ENCODE results near the gene SCLY.

The SCLY gene

DNA sequence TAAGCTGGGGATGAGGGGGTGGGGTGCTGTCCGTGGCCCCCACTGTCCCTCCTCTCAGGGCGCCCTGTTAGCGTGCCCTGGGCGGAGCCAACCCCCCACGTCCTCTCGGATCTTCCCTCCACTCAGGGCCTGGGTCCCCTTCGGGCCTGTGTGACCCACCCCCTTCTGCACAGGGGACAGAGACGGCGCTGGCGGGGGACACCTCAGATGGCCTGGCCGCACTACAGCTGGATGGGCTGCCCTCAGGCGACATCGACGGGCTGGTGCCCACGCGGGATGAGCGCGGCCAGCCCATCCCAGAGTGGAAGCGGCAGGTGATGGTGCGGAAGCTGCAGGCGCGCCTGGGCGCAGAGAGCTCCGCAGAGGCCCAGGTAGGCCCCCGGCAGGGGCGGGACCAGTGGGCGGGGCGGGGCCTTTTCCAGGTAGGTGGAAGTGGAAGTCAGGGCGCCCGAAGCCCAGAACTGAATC is 67.8 kb downstream of the SCLY start:
- DNase-seq: no peak

DNA sequence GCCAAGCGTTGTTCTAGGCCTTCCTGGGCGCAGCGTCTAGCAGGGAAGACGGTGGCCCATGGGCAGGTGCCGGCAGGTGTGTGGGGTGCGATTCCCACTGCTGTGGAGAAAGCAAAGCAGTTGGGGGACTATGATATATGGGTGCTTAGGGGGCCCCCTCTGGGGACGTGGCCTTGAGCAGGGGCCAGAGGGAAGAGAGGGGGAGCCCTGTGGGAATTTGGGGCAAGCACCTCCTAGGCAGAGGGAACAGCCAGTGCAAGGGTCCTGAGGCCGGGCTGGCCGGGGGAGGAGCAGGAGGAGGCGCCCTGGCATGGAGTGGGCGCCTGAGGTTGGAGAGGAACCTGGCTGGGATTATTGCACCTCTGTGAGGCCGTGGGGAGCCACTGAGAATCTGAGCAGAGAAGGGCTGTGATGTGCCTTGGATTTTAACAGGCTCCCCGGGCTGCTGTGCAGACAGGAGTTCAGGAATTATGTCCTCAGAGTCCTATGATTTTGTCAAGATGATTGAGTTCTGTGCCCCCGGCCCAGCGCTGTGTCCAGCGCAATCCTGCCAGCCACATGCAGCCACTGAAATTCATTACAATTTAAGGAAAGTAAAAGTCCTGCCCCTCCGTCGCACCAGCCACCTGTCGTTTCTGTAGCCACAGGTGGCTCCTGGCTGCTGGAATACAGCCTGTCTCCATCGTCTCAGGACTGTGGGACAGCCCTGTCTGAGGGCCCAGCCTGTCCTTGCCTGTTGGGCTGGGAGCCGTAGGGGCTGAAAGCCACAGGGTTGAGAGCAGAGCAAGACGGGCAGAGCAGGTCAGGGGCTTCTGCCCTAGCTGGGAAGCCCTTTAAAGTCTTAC is 68.6 kb downstream of the SCLY start:
- no peak for DNase-seq

DNA sequence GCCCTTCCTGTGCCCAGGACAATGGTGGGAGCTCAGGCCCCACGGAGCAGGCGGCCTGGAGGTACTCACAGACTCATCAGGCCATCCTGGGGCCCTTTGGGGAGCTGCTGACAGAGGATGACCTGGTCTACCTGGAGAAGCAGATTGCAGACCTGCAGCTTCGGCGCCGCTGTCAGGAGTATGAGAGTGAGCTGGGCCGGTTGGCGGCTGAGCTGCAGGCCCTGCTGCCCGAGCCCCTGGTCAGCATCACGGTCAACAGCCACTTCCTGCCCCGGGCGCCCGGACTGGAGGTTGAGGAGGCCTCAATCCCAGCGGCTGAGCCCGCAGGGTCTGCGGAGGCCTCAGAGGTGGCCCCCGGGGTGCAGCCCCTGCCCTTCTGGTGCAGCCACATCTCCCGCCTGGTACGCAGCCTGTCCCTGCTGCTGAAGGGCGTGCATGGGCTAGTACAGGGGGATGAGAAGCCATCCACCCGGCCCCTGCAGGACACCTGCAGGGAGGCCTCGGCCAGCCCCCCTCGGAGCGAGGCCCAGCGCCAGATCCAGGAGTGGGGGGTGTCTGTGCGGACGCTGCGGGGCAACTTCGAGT is 69.4 kb downstream of the SCLY start:
- no peak for DNase-seq

DNA sequence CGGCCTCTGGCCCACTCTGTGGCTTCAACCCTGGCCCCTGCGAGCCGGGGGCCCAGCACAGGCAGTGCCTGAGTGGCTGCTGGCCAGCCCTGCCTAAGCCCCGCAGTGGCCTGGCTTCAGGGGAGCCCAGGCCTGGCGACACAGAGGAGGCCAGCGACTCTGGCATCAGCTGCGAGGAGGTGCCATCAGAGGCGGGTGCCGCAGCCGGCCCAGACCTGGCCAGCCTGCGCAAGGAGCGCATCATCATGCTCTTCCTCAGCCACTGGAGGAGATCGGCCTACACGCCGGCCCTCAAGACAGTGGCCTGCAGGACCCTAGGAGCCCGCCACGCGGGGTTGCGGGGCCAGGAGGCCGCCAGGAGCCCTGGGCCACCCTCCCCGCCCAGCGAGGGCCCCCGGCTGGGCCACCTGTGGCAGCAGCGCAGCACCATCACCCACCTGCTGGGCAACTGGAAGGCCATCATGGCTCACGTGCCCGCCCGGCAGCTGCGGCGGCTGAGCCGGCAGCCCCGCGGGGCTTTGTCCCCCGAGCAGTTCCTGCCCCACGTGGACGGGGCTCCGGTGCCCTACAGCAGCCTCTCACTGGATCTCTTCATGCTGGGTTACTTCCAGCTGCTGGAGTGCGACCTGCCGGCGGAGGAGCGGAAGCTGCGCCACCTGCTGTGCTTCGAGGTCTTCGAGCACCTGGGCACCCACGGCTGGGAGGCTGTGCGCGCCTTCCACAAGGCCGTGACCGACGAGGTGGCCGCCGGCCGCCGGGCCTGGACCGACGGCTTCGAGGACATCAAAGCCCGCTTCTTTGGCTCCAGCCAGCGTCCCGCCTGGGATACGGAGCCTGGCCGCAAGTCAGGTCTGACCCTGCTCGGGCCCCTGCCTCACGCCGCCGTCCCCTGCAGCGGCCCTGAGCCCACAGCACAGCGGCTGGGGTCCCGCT is 70.2 kb downstream of the SCLY start:
- DNase-seq: no peak

DNA sequence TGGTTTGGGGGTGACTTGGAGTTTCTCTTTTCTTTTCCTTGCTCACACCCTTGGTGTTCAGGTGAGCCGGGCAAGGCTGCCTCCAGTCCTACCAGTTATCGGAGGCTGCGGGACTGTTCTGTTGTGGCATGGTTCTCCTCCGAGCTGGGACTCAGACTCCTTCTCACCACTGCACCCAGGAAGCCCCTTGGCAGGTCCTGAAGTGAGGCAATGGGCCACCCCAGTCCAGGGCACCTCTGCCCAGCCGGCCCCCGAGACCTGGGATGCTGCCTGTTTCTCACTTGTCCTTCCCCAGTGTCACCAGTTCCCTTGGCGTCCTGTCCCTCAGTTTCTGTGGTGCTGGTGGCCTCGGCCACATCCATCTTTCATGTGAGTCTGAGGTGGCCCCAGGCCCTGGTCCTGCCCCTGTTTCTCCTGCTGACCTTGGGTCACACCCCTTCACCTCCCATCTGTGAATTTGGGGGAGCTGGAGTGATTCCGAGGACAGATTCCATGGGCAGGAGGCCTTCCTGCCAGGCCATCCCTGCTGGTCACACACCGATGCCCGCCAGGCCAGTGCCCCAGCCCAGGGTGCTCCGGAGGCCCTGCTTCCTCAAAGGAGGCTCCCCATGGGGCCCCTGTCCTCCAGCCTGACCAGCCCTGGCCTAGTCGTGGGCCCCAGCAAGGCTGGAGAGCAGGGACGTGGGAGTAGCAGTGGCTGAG is 71.1 kb downstream of the SCLY start:
- DNase-seq: no peak

DNA sequence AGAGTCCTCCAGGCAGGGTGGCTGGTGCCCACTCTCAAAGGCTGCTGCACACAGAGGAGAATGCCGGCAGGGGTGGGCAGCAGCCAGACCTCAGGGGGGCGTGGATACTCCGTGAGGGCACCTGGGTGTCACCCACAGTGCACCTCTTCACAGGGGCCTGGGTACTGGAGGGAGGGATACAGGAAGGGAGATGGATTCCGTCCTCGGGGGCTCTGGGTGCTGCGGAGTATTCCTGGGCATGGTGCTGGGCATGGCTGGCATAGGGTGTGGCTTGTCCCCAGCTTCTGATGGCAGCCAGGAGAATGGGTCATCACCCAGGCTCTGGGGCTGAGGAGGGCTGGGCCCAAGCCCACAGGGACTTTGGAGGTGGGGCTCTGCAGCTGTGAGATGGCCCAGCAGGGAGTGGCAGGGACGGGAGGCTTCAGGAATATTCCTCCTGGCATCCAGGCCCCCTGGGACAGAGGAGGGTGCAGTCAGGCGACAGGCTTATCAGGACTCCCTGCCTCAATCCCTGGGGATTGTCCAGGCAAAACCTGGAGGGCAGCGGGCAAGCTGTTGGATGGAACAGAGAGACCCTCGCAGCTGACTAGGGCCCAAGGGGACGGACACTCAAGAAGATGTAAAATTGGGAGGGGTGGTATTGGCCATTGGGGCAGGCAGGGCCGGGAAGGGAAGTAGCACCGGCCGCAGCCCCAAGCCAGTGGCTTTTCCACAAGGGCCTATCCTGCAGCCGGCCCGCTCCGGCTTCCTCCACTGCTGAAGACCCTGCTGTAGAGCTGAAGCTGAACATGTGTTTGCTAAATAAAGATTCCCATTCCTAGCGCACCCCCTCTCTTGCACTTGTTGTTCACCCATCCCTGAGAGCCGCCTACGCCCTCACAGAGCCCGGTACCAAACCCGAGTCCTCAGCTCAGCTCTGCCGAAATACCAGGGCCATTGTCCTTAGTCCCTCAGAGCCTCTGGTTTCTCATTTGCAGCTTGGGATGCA is 72.0 kb downstream of the SCLY start:
- no peak for DNase-seq

DNA sequence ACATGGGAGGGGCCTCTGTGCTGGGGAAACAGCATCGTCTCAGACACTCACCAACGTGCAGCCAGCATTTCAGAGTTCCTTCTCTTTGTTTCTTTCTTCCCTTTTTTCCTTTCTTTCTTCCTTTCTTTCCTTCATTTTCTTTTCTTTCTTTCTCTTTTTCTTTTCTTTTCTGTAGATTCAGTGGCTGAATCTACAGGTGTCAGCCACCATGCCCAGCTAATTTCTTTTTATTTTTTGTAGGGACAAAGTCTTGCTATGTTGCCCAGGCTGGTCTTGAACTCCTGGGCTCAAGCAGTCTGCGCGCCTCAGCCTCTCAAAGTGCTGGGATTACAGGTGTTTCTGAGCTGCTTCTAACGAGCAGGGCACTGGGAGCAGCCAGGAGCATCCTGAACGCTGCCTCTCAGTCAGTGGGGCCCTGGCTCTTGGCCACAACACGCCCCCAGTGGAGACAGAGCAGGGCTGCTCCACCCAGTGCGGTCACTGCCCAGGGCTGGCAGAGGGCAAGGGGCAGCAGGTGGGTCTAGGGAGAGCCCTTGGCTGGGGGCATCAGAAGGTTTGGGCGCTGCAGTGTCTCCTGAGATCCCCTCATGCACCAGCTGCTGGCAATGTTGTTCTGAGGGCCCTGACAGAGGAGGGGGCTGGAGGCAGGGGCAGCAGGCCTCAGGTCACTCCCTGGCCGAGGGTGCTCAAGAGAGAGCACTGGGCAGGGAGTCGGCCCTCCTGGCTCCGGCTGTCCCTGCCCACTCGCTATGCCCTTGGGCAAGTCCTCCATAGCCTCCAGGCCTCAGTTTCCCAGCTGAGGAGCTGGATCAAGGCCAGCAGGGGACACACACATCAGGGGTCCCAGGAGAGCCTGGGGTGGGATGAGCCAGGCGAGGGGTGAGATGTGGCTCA is 72.9 kb downstream of the SCLY start:
- no peak for DNase-seq

DNA sequence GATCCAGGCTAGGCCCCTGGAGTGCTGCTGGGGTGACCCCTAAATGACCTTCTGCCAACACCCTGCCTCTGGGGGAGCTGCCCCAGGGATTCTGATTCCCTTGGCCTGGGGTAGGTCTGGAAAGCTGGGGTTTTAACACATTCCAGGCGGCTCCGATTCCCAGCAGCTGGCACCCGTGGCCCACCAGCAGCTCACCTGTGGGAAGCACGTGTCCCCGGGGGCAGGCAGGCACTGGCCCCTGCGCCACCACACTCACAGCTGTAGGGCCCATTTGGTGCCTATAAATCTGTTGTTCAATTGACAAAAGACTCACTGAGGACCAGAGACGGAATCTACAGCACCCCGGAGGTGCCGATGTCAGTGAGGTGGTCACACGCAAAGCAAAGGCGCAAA is 73.6 kb downstream of the SCLY start:
- no peak for DNase-seq

DNA sequence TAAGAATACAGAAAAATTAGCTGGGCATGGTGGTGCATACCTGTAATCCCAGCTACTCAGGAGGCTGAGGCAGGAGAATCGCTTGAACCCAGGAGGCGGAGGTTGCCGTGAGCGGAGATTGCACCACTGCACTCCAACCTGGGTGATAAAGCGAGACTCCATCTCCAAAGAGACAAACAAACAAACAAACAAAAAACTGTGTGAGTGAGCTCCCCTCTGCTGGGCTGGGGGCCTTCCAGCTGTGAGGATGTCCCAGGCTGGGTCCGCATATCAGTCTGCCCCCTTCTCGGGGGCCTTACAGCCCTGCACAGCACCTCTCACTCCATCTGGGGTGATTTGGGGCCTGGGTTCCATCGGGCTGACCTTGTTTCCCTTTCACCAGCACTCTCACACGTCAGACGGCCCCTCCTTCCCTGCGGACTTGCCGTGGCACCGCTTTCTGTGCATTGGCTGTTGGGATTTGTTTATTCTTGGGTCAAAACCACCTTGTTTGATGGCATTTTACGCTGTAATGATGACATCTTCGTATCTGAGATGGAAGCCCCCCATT is 74.9 kb downstream of the SCLY start:
- no peak for DNase-seq

DNA sequence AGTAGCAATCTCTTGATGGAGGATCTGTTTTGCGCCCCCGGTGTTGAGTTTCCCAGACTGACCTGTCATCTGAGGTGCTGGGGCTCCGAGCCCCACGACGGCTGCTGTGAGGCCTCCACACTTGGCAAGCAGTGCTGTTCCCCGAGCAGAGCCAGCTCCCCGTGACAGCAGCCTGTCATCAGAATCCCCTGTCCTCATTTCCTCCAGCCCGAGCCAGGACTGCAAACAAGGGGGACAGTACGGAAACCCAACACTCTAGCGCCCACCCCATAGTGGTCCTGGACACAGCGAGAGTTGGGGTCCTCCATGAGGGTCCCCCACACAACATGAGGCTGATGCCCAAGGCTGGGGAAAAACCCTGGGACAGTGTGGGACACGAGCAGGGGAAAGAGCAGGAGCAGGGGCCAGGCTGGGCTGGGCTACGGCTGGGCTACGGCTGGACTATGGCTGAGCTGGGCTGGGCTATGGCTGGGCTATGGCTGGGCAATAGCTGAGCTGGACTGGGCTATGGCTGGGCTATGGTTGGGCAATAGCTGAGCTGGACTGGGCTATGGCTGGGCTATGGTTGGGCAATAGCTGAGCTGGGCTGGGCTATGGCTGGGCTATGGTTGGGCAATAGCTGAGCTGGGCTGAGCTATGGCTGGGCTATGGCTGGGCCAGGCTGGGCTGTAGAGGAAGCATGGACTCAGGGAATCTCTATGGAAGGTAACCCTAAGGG is 76.2 kb downstream of the SCLY start:
- DNase-seq: no peak

DNA sequence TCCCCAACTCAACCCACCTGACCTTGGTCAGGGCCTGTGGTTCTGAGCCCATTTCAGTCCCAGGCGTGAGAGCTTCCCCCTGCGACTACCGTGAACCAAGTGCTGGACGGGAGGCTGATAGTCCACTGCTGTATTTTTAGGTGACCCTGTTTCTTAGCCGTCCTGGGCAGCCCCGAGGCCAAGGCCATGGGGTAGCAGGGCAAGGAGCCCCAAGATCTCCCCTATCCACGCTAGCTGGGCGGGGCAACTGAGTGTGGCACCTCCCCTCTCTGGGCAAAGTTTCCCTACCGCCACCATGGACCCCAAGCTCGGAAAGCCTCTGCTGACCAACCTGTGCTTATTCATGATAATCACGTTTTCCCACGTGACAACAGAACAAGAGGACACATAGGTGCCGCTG is 77.1 kb downstream of the SCLY start:
- DNase-seq: no peak

DNA sequence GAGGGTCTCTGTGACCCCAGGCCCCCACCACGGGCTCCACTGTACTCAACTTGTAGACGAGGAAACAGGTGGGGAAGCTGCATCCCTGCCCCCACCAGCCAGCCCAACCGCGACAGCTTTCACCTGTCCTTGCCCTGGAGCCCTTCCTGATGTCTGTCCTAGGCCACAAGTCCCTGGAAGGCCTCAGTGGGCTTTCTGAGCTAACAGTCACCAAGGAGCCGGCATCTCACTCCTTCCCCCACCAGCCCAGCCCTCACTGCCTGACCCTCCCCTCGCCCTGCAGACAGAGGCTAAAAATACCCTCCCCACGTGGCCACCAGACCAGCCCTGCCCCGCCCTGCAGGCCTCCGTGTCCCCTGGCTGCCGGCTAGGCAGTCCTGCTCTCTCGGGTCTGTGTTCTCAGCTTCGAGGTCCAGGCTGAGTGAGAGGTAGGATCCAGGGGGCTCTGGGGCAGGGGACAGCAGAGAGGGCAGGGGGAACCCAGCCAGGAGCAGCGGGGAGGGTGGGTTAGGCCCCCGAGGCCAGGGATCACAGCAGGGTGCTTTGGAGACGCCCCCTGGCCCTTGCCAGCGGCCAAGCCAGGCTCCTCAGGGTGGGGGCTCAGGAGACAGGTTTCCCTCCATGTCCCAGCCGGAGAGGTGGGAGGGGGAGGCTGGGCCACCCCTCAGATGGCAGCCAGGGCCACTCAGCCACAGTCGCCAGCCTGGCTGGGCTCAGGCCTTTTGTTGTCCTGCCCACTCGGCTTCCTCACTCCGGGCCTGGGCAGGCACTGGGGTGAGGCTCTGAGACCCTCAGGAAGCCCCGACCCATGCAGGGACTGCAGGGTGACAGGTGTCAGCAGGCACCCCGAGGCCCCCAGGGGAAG is 77.8 kb downstream of the SCLY start, which contains the start of gene KLHL30:
TSS of gene KLHL30 (plus strand) at position 338 of the 865 bp plus-strand sequence. CDS start 2,087 bp downstream, outside the sequence.
- no peak for DNase-seq

DNA sequence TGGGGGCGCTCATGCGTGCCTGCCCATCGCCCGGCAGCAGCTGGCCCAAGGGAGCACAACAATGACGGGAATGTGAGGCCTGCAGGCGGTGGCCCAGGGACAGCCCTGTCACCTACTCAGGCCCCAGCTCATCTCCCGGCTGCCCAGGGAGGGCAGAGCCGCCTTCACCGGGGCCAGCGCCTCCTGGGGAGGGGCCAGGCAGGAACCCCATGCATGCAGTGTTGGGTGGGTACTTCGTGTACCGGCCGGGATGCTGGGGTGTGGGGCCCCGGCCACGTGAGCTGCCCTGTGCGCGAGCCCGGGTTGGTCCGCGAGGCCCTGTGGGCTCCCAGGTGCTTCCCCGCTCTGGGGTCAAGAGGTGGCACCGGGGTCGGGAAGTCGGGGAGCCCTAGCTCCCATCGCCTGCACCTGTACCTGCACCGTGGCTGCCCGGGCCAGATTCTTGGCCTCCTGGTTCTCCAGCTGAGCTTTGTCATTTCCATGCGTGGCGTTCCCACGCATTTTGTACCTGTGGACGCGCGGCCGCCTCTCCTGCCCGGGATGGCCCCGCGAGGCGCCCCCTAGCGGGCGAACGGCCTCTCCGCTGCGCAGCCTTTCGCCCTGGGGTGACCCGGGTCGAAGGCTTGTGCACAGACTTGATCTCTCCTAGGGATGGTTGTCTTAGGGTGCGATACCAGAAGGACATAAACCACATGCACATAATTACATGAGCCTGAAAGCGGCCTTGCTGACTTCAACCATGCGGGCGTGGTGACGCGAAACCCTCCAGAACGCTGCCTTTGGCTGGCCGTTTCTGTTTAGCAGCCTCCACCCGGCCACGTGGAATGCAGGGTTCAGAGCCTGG is 78.6 kb downstream of the SCLY start:
- DNase-seq: no peak

DNA sequence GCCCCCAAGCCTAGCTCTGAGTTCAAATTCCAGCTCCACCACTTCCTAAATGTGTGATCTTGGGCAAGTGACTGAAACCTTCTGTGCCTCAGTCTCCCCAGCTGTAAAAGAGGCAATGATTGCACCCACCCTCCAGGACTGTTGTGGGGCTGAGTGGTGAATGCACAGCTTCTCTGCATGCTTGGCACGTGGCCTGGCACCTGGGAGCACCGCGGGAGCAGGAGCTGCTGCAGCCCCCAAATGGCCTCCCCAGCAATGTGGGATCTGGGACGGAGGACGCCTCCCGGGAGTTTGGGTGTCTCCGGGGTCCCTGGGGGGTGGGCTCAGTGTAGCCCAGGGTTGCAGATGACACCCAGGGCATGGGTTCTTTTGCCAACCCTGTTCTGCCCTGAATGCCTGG is 79.2 kb downstream of the SCLY start:
- no peak for DNase-seq

DNA sequence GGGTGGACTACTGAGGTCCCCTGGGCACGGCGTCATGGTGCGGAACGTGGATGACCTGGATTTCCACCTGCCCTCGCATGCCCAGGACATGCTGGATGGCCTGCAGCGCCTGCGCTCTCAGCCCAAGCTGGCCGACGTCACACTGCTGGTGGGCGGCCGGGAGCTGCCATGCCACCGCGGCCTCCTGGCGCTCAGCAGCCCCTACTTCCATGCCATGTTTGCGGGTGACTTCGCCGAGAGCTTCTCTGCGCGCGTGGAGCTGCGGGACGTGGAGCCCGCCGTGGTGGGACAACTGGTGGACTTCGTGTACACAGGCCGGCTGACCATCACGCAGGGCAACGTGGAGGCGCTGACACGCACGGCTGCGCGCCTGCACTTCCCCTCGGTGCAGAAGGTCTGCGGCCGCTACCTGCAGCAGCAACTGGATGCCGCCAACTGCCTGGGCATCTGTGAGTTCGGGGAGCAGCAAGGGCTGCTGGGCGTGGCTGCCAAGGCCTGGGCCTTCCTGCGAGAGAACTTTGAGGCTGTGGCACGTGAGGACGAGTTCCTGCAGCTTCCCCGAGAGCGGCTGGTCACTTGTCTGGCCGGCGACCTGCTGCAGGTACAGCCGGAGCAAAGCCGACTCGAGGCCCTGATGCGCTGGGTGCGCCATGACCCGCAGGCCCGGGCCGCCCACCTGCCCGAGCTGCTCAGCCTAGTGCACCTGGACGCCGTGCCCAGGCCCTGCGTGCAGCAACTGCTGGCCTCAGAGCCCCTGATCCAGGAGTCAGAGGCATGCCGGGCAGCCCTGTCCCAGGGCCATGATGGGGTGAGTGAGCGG is 80.1 kb downstream of the SCLY start:
- DNase-seq: no peak

DNA sequence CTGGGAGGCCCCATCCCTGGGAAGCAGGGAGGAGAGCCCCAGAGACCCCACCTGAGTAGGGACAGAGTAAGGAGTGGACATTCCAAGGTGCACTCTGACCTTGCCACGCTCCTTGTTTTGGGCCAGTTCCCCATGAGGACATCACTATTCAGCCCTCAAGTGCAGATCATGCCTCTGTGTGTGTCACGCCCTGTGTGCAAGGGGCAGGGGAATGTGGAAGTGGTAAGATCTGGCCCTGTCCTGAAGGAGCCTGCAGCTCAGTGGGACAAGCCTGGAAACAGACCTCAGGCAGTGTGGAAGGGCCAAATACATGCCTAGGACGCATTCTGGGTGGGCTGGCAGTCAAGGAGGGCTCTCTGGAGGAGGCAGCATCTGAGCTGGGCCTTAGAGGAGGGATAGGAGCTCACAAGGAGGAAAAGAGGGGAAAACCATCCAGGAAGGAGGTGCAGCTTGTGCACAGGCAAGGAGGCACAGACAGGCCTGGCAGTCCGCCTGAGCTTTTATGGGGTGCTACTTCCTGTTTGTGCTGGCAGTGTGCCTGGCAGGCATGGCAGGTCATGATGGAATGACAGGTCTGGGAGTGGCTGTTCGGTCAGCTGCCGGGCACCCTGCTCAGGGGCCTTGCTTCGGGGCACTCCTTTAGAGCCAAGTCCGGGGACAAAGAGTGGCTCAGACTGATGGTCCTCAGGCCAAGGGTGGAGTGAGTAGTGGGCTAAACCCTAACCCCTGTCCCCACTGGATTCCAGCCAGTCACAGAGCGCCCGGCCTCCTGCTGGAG is 80.9 kb downstream of the SCLY start:
- DNase-seq: no peak
